GM19324 (cell line): ENCODE data around the gene DAB2IP.

Experiments
- ATAC-seq: cut with Tn5 transposase; IDR thresholded peaks from one replicate; pipeline ENCODE4 v1.9.1; 2021; ENCODE audit warnings: mild to moderate bottlenecking, moderate library complexity; ENCODE audit not compliant: unreplicated experiment, low FRiP score

Gene DAB2IP

DNA sequence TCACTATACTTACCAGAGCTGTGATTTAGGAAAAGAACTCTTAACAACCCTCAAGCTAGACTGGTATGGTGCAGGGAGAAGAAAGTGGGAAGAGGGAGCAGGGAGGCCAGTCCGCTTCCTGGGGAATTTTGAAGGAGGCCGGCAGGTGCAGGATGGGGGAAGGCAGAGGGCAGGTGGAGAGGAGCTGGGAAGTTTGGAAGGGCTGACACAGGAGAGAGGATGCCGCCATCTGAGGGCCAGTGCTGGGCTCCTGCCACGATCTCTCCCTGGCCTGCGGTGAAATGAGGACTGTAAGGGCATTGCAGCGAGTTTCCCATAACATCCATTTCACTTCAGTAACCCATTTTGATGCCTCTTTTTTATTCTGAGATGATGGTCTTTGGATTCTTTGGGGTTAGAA lies 8.9 kb downstream of the DAB2IP start:
- no peak for ATAC-seq

DNA sequence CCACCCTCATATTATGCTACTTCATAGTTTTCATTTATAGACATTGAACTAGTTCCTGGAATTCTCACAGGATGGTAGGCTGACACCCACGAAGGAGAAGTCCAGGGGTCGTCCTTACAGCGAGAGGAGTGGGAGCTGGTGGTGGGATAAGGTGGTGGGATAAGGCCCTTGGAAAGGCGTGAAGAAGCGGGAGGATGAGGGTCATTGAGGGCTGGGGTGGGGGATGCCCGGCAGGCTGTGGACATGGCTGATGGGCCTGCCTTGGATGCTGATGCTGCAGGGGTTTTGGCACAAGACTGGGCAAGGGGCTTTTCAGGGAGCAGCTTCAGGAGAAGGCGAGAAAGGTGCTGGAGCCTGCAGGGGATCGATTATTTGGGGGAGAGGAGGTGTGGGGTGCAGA lies 9.4 kb downstream of the DAB2IP start:
- no peak for ATAC-seq

DNA sequence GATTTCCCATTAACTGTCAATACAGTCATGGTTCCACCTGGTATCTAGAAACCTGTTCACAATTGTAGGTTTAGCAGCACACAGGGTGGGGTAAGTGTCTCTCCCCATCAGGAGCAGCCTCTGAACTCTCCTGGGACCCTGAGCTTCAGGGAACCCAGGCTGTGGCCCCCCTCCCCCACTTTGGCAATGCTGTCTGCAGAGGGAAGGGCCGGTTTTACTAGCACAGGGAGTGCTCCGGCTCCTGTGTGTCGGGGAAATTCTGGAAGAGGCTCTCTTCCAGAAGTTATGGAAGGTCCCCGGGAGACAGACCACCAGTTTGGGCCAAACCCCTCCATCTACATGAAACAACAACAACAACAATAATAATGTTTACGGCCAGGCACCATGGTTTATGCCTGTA lies 9.9 kb downstream of the DAB2IP start:
- no peak for ATAC-seq

DNA sequence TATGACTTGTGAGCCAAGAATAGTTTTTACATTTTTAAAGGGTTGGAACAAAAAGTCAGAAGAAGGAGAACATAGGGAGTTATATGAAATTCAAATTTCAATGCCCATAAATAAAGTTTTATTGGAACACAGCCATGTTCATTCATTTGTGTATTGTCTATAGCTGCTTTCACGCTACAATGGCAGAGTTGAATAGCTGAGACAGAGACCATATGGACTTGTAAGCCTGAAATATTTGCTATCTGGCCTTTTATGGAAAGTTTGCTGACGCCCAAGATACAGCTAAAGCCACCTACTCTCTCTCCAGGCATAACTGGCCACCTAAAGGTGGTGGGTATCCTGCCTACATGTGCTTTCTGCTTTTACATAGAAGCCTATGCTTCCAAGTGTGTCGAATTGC lies 10.9 kb downstream of the DAB2IP start:
- no peak for ATAC-seq

DNA sequence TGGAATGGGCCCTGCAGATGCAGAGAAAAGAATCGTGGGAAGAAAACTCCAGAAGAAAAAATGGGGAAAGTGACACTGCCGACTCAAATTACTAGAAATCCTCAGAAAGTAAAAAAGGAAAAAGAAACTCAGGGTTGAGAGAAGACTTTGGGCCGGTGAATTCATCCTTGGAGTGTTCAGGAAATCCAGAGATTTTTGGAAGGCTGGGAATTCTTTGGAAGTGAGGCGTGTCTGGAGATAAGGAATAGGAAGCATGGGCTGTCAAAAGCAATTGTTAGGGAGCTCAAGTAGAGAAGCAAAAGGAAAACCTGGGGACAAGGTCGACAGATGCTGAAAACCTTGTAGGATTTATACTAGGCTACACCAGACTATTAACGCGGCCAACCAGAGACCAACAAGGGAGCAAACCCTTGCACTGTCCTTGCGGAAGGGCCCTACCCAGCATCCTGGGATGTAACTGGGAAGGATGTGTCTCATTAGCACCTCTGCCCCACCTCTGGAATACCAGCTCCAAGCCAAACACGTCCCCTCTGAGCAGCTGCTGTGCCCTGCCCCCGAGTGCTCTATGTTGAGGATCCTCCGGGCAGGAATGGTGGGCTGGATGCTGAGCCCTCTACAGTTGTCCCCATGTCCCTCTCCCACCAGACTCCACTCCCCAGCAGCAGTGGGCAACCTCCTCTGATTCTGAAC lies 11.6 kb downstream of the DAB2IP start:
- ATAC-seq = no peak

DNA sequence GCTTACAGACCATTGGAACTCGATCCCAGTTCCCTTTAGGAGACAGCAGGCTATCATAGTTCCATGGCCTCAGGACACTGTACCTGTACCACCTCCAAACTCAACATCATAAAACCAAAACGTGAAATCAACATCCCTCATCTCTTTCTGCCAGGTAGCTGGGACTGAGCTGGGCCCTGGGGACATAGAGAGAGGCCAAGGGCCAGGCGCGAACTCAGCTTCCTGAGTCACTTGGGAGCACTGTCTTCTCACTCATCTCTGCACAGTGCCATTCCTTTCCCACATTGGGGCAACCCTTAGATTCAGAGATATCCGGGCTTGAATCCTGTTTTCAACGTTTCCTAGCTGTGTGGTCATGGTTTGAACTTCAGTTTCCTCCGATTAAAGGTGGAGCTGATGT lies 12.2 kb downstream of the DAB2IP start:
- ATAC-seq = no peak

DNA sequence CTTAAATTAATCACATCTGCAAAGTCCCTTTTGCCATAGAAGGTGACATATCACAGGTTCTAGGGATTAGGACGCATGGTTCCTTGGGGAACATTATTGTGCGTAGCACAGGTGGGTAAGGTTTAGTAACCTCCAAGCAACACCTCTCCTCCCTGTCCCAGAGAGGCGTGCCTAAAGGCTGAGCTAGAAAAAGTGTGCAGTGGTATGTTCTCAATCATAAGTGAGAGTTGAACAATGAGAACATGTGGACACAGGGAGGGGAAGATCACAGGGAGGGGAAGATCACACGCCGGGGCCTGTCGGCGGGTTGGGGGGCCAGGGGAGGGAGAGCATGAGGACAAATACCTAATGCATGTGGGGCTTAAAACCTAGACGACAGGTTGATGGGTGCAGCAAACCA lies 14.9 kb downstream of the DAB2IP start:
- no peak for ATAC-seq

DNA sequence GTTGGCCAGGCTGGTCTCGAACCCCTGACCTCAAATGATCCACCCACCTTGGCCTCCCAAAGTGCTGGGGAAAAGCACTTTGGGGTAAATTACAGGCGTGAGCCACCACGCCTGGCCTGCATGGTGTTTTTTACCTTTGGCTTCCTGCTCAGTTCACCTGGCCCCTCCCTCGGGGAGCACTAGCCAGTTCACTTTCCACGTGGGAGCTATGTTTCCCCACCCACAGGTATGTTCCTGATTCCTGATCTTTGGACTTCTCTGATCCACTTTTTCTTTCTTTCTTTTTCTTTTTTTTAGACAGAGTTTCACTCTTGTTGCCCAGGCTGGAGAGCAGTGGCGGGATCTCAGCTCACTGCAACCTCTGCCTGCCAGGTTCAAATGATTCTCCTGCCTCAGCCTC lies 15.8 kb downstream of the DAB2IP start:
- ATAC-seq = no peak

DNA sequence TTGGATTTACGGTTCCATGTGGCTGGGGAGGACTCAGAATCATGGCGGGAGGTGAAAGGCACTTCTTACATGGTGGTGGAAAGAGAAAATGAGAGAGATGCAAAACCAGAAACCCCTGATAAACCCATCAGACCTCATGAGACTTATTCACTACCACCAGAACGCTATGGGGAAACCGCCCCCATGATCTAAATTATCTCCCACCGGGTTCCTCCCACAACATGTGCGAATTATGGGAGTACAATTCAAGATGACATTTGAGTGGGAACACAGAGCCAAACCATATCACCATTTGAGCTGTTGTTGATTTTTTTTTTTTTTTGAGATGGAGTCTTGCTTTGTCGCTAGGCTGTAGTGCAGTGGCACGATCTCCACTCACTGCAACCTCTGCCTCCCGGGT lies 16.5 kb downstream of the DAB2IP start:
- ATAC-seq = no peak

DNA sequence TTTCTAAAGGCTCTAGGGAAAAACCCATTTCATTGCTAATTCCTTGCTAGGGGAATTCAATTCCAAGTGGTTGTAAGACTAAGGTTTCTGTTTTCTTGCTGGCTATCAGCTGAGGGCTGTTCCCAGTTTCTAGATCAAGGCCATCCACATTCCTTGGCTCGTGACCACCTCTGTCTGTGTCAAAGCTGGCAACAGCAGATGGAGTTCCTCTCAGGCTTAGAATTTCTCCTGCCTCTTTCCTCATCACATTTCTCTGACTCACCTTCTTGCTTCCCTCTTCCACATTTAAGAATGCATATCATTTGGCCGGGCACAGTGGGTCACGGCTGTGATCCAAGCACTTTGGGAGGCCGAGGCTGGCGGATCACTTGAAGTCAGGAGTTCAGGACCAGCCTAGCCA lies 19.0 kb downstream of the DAB2IP start:
- ATAC-seq = no peak

DNA sequence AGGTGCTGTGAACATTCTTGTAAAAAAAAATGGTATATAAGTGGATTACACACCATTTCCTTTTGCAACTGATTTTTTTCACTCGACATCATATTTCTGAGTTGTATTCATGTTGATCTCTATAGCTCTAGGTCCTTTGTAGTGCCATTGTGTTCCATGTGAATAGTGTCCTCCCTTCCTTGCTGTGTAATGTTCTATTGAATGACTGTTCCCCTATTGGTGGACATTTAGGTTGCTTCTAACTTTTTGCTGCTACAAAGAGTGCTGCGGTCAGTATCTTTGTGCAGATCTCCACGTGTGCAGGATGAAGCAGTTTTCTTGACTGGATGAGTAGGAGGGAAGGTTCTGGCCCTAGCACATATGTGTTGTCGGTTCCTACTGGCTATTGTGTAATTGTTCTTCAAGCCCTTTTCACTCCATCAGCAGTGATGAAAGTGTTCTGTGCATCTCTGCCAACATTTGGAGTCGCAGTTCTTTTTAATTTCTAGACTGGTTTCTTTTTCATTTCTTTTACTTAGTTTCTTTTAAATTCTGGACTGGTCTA lies 20.2 kb downstream of the DAB2IP start:
- ATAC-seq = no peak

DNA sequence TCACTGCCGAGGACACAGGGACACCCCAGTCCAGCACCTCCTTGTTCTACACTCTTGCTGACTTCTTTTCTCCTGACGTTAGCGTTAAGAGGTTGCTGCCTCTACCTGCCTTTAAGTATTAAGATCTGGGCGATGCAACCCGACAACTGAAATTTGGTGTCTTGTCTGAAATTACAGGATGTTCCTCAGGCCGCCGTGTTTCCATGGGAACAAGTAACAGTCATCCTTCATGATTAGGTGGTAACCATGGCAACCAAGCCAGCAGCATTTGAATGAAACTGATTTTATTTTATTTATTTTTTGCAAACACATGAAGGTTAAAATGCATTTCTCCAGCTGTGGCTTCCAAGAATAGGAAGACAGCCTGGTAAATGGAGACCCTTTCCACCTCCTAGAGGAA lies 20.8 kb downstream of the DAB2IP start:
- no peak for ATAC-seq

DNA sequence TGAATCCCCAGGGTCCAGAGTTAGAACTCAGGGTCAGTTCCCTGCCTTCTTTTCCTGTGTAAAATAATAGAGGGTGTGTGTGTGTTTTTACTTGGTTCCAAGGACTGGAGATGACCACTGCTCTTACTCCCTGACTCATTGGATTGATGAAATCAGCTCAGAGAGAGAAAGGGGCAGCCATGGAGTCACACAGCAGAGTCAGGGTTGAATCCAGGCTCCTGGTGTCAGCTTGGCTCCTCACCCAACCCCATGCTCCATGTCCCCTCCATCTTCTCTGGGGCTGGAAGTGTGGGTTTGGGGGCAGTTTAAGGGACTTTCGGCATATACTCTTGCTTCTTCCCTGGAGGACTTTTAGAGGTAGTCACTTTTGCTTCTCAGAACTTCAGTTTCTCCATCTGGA lies 21.6 kb downstream of the DAB2IP start:
- no peak for ATAC-seq

DNA sequence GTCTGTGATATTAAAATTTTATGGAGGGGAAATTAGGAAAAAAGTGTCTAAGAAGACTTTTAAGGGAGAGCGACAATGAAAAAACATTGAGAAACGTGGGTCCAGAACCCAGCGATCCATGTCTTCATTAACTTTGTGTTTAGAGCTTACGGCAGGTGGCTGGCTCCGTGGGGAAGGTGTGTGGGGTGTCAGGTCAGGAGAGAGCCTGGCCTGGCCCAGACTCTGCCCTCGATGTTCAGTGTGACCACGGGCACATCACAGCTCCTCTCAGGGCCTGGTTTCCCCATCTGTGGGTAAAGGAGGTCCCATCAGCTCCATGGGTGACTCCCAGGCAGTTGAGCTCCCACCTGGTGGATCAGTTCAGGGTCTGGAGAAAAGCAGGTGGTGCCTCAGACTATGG lies 22.1 kb downstream of the DAB2IP start:
- no peak for ATAC-seq

DNA sequence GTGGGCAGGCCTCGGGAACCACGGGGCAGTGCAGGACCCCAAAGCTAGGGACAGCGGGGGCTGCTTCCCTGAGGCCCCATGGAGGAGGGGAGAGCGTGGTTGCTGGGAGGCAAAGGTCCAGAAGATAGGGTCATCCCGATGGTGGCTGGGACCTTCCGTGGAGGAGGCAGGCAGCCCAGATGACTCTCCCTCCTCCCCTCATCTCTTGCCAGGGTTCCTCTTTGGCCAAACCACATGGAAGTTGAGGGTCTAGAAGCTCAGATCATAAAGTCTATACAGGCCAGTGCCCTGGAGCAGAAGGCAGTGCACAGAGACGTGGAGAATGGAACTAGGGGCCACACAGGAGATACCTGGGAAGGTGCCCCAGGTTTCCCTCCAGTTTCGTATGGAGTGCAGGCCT lies 22.6 kb downstream of the DAB2IP start:
- no peak for ATAC-seq

DNA sequence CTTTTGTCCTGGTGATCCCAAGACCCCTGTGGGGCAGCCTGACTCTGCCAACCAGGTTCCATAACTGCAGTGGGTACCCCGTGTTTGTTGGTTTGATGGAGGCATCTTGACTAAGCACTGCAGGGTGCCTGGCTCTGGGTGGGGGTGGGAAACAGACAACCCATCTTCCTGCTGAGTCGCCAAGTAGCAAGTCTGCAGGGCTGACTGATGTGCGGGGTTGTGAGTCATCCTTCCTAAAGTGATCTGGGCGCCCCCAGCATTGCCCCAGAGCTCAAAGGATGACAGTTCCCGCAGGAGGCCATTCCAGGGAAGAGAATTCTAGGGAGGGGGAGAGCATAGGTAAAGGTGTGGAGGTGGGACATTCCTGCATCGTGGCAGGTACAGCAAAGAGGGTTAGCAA lies 23.5 kb downstream of the DAB2IP start:
- ATAC-seq = no peak

DNA sequence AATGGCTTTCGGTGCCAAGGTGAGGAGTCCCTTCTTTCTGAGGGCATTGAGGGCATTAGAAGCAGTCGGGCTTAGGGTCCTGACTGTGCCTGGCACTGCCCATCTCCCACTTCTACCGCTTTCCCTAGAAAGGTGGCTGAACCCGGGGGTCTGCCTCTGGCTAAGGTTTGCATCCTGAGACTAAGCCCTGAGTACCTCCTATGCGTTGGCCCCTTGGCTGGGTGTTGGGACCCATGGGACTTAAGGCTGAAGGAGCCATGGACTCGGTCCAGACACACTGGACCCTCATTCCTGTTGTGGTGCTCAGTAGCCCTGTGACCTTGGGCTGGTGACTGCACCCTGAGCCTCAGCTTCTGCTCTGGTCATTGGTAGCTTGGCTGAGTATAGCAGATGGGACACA lies 23.9 kb downstream of the DAB2IP start:
- no peak for ATAC-seq

DNA sequence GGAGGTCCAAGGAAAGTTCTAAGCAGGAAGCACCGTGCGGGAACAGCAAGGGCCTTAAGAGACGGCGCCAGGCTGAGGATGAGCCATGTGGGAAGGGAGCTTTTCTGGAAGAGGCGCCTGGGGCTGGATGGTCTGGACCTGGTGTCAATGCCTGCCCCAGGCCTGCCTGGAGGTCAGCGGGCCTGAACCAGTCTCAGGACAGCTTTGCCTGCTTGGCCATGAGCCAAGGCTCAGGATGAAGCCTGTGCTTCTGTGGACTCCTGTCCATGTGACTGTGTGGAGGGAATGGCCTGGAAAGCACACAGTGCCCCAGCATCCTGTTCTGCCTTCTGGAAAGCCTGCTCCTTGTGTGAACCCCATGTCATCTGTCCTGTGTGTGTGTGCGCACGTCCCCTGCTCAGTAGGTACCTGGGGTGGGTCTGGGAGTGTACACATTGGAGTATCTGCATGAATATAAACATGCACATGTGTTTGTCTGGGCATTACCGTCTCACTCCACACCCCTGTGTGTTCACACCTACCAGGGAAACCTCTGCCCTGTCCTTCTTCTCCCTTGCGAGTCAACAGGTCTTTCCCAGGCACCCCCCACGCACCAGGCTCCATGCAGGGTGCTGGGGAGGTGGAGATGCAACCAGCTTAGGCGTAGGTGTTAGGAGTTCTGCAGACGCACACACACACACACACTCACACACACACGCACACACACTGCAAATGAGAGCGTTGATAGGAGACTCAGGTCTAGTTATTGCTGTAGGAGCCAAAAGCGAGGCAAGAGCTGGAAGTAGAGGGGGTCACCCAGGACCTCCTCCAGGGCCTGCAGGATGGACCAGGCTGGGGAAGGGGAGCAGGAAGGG lies 24.8 kb downstream of the DAB2IP start:
- ATAC-seq = no peak

DNA sequence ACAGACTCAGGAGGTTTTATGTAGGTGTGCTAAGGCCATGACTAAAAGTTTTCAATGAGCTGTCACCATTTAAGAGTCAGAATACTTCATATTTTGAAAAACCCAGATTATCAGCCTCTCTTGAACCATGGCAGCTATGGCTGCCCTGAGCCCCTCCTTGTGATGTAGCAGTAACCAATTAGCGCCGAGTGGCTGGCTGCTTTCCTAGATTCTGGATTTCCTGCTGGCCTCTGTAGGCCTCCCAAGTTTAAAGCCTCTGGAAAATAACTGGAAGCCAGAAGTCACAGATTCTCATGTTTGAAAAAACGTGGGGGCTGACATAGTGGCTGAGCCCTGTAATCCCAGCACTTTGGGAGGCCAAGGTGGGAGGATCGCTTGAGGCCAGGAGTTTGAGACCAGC lies 25.5 kb downstream of the DAB2IP start:
- no peak for ATAC-seq

DNA sequence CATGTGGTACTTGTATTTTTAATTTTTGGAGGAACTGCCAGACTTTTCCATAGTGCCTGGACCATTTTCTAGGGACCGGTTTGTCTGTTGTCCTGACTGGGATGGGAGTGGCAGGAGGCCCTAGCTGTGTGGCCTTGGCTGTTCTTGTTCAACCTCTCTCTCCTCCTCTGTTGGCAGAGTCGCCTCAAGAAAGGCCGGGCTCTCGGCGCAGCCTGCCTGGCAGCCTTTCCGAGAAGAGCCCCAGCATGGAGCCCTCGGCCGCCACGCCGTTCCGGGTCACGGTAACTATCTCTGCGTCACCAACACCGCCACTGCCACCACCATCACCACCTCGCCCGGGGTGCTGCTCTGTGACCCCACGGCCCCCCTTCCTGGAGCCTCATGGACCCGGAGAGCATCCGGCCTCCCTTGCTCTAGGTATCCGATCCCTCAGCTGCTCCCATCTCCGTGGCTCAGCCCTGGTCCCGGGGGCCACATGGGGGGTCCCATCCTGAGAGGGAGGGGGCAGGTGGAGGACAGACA lies 27.1 kb downstream of the DAB2IP start:
- no peak for ATAC-seq

DNA sequence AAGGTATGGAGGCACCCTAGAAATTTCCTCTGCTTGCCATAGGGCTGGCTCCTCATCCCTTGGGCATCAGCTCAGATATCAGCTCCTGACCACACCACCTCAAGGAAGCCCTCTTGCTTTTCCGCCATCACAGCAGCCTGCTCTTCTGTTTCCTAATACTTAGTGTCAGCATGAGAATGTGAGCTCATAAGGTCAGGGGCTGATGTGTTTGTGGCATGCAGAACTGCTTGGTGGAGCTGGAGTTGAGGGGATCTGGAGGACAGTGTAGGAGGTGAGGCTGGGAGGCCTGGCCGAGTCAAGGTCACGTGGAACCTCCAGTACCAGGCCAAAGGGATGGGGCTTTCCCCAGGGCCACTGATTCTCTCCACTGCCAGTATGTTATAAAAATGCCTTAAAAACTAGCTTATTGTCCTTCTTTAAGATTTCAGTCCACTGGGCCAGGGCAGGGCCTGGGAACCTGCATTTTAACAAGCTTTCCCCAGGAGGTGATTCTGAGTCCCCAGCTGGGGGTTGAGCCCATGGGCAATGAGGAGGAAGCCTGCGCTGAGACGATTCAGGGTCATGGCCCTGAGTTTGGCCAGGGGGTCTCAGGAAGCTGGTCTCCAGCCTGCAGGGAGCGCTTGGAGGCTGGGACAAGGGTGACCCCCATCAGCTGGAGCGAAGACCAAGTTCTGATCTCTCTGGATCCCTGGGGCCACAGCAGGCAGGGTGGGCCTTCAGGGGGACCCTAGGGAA lies 28.6 kb downstream of the DAB2IP start:
- no peak for ATAC-seq
